Activated T-helper 9 cell treated with anti-CD3 and anti-CD28 coated beads, Interleukin-2, amount 50 U/mL, for 16 hours (primary cell): ENCODE data around the gene BCOR.

ENCODE experiments used
- DNase-seq: peaks from one replicate; pipeline ENCODE4 v3.0.0-alpha.2; 2020; ENCODE audit warnings: low read depth

Gene BCOR

GRCh38 chrX:40084471-40085101, 13.2 kb downstream of the BCOR start:
- no peak for DNase-seq

GRCh38 chrX:40083979-40084359, 13.8 kb downstream of the BCOR start:
- no peak for DNase-seq

- no peak for DNase-seq
Measured at GRCh38 chrX:40083120-40083978, 14.4 kb downstream of the BCOR start.

- DNase-seq = no peak
Measured at GRCh38 chrX:40082447-40083119, 15.2 kb downstream of the BCOR start.

GRCh38 chrX:40081679-40082068, 16.1 kb downstream of the BCOR start:
- DNase-seq = no peak

- no peak for DNase-seq
Measured at GRCh38 chrX:40080894-40081678, 16.7 kb downstream of the BCOR start.

GRCh38 chrX:40079572-40079971, 18.2 kb downstream of the BCOR start:
- no peak for DNase-seq

GRCh38 chrX:40078489-40079227, 19.1 kb downstream of the BCOR start:
- DNase-seq = no peak

- DNase-seq = no peak
Measured at GRCh38 chrX:40077906-40078305, 19.9 kb downstream of the BCOR start.

GRCh38 chrX:40076750-40077575, 20.8 kb downstream of the BCOR start:
- no peak for DNase-seq

GRCh38 chrX:40074959-40075332, 22.8 kb downstream of the BCOR start:
- DNase-seq = no peak

- DNase-seq = no peak
Measured at GRCh38 chrX:40074080-40074958, 23.4 kb downstream of the BCOR start.

- no peak for DNase-seq
Measured at GRCh38 chrX:40073439-40074054, 24.2 kb downstream of the BCOR start.

- no peak for DNase-seq
Measured at GRCh38 chrX:40072246-40072645, 25.5 kb downstream of the BCOR start.

- DNase-seq = no peak
Measured at GRCh38 chrX:40068048-40068447, 29.7 kb downstream of the BCOR start.

GRCh38 chrX:40066700-40067099, 31.1 kb downstream of the BCOR start:
- DNase-seq = no peak

- DNase-seq = no peak
Measured at GRCh38 chrX:40065296-40066046, 32.3 kb downstream of the BCOR start.

GRCh38 chrX:40064055-40064597, 33.6 kb downstream of the BCOR start:
- no peak for DNase-seq
